H9 (cell line): ENCODE data around the gene USP3. TPM values are rescaled to one million over a fixed set of nuclear protein-coding genes. Genes with fewer than 3 reads are reported as not detected.

Experiments
- DNase-seq: peaks from one replicate; pipeline ENCODE4 v3.0.0-alpha.2; 2017
- H2AFZ ChIP-seq: one replicate; pipeline ENCODE4 v1.6.1; 2013; ENCODE audit warnings: mild to moderate bottlenecking, low read length, control low read depth, moderate library complexity
- H2AK5ac ChIP-seq: 2 replicates; pipeline ENCODE4 v1.6.1; 2013; ENCODE audit warnings: low read length, control low read depth, mixed read lengths; ENCODE audit not compliant: insufficient read length
- H2BK120ac ChIP-seq: one replicate; pipeline ENCODE4 v1.6.1; 2013; ENCODE audit warnings: low read depth, mild to moderate bottlenecking, low read length, control low read depth, inconsistent platforms; ENCODE audit not compliant: poor library complexity, severe bottlenecking
- H2BK12ac ChIP-seq: 2 replicates; pipeline ENCODE4 v1.6.1; 2013; ENCODE audit warnings: low read length, control low read depth, mixed read lengths, low read depth; ENCODE audit not compliant: insufficient read length
- H2BK15ac ChIP-seq: 2 replicates; pipeline ENCODE4 v1.6.1; 2013; ENCODE audit warnings: low read depth, low read length, control low read depth
- H2BK20ac ChIP-seq: one replicate; pipeline ENCODE4 v1.6.1; 2013; ENCODE audit warnings: low read depth, mild to moderate bottlenecking, low read length, control low read depth, inconsistent platforms; ENCODE audit not compliant: poor library complexity, severe bottlenecking
- H2BK5ac ChIP-seq: 2 replicates; pipeline ENCODE4 v1.6.1; 2013; ENCODE audit warnings: low read length, control low read depth, mixed read lengths; ENCODE audit not compliant: insufficient read length
- H3K14ac ChIP-seq: 2 replicates; pipeline ENCODE4 v1.6.1; 2013; ENCODE audit warnings: low read length, control low read depth; ENCODE audit not compliant: insufficient read depth
- H3K18ac ChIP-seq: 2 replicates; pipeline ENCODE4 v1.6.1; 2013; ENCODE audit warnings: low read depth, mild to moderate bottlenecking, mixed read lengths, low read length, control low read depth; ENCODE audit not compliant: insufficient read length
- H3K23ac ChIP-seq: 2 replicates; pipeline ENCODE4 v1.6.1; 2013; ENCODE audit warnings: low read length, control low read depth, mixed read lengths, low read depth; ENCODE audit not compliant: insufficient read length
- H3K23me2 ChIP-seq: 2 replicates; pipeline ENCODE4 v1.6.1; 2013; ENCODE audit warnings: low read depth, mild to moderate bottlenecking, mixed read lengths, low read length, control low read depth; ENCODE audit not compliant: insufficient read length, poor library complexity, severe bottlenecking
- H3K27ac ChIP-seq: 2 replicates; pipeline ENCODE4 v1.5.1; 2013; ENCODE audit warnings: low read length, control low read depth, mixed read lengths, low read depth; ENCODE audit not compliant: insufficient read length
- H3K27me3 ChIP-seq: 2 replicates; pipeline ENCODE4 v1.6.1; 2013; ENCODE audit warnings: low read length, control low read depth, inconsistent platforms; ENCODE audit not compliant: insufficient read depth
- H3K4ac ChIP-seq: 2 replicates; pipeline ENCODE4 v1.6.1; 2013; ENCODE audit warnings: low read depth, mild to moderate bottlenecking, control low read depth, inconsistent platforms, low read length, moderate library complexity
- H3K4me1 ChIP-seq: 2 replicates; pipeline ENCODE4 v1.6.1; 2013; ENCODE audit warnings: low read length, control low read depth, inconsistent platforms; ENCODE audit not compliant: insufficient read depth
- H3K4me2 ChIP-seq: 2 replicates; pipeline ENCODE4 v1.6.1; 2013; ENCODE audit warnings: low read length, control low read depth, mixed read lengths; ENCODE audit not compliant: insufficient read length, insufficient read depth
- H3K56ac ChIP-seq: 2 replicates; pipeline ENCODE4 v1.6.1; 2013; ENCODE audit warnings: low read depth, mild to moderate bottlenecking, mixed read lengths, low read length, control low read depth; ENCODE audit not compliant: insufficient read length
- H3K79me1 ChIP-seq: 2 replicates; pipeline ENCODE4 v1.6.1; 2013; ENCODE audit warnings: low read depth, mild to moderate bottlenecking, moderate library complexity, low read length, control low read depth, inconsistent platforms; ENCODE audit not compliant: insufficient read depth, poor library complexity, severe bottlenecking
- H3K79me2 ChIP-seq: 2 replicates; pipeline ENCODE4 v1.6.1; 2013; ENCODE audit warnings: low read length, control low read depth, inconsistent platforms; ENCODE audit not compliant: insufficient read depth
- H3K9ac ChIP-seq: 2 replicates; pipeline ENCODE4 v1.6.1; 2013; ENCODE audit warnings: low read length, control low read depth, mixed read lengths; ENCODE audit not compliant: insufficient read length; ENCODE audit errors: extremely low read depth
- H3K9me3 ChIP-seq: one replicate; pipeline ENCODE4 v1.6.1; 2013; ENCODE audit warnings: low read depth, low read length, inconsistent platforms; ENCODE audit not compliant: control insufficient read depth
- H3T11ph ChIP-seq: one replicate; pipeline ENCODE4 v1.6.1; 2013; ENCODE audit warnings: mild to moderate bottlenecking, low read length, control low read depth, inconsistent platforms
- H4K20me1 ChIP-seq: one replicate; pipeline ENCODE4 v1.6.1; 2013; ENCODE audit not compliant: control insufficient read depth, insufficient read length, insufficient read depth
- H4K5ac ChIP-seq: 2 replicates; pipeline ENCODE4 v1.6.1; 2013; ENCODE audit warnings: low read depth, mild to moderate bottlenecking, mixed read lengths, low read length, control low read depth; ENCODE audit not compliant: insufficient read length
- H4K8ac ChIP-seq: replicated peaks from 2 replicates; pipeline ENCODE4 v1.6.1; 2013; ENCODE audit warnings: low read length, control low read depth, mixed read lengths, low read depth; ENCODE audit not compliant: insufficient read length
- H4K91ac ChIP-seq: 2 replicates; pipeline ENCODE4 v1.6.1; 2013; ENCODE audit warnings: low read depth, mild to moderate bottlenecking, moderate library complexity, mixed read lengths, low read length, control low read depth; ENCODE audit not compliant: insufficient read length
- H3K27ac Mint-ChIP-seq, 3 experiments: 2 replicates in 2 of 3; 3 replicates in 1 of 3; pipeline ENCODE4 v1.8.0; 2020 to 2021; ENCODE audit warnings: mixed read lengths in 3 of 3, mild to moderate bottlenecking in 1 of 3, moderate library complexity in 1 of 3
- H3K27me3 Mint-ChIP-seq: 2 replicates; pipeline ENCODE4 v1.8.0; 2021; ENCODE audit warnings: low read depth, mild to moderate bottlenecking, moderate library complexity, mixed read lengths
- H3K36me3 Mint-ChIP-seq, 3 experiments: 2 replicates in 2 of 3; 3 replicates in 1 of 3; pipeline ENCODE4 v1.8.0; 2020 to 2021; ENCODE audit warnings: low read depth in 3 of 3, mixed read lengths in 3 of 3; ENCODE audit not compliant: insufficient read depth in 1 of 3
- H3K4me1 Mint-ChIP-seq, 2 experiments: 2 replicates each; pipeline ENCODE4 v1.8.0; 2020; ENCODE audit warnings: mixed read lengths in 2 of 2
- H3K4me3 Mint-ChIP-seq, 2 experiments: 2 replicates in 1 of 2; 3 replicates in 1 of 2; pipeline ENCODE4 v1.8.0; 2020 to 2021; ENCODE audit warnings: mild to moderate bottlenecking in 2 of 2, mixed read lengths in 2 of 2, moderate library complexity in 1 of 2
- H3K9me3 Mint-ChIP-seq, 2 experiments: 2 replicates in 1 of 2; 3 replicates in 1 of 2; pipeline ENCODE4 v1.8.0; 2020; ENCODE audit warnings: mild to moderate bottlenecking in 2 of 2, mixed read lengths in 2 of 2, moderate library complexity in 1 of 2
- CTCF ChIP-seq: fragments of 200-600 bp; sonication (generic); conservative IDR thresholded peaks from 3 replicates; pipeline ENCODE4 v1.8.0; 2021; ENCODE audit warnings: antibody characterized with exemption, mild to moderate bottlenecking
- WGBS: extraction: QIAGEN DNeasy Blood & Tissue Kit; methylation state at CpG from one replicate; pipeline ENCODE4 v1.1.7; 2013; ENCODE audit warnings: missing lambda C conversion rate, low lambda C conversion rate, mixed read lengths; ENCODE audit not compliant: insufficient read length; ENCODE audit errors: extremely low coverage; 5-methylcytosine and 5-hydroxymethylcytosine counted together
- total RNA-seq: library from RNA; stranded (reverse); gene quantifications from 2 replicates; pipeline ENCODE4 v1.2.1, GENCODE V29; 2021

The USP3 gene
- total RNA-seq, 1 experiment from 2014 or later: 14.2 TPM

DNA sequence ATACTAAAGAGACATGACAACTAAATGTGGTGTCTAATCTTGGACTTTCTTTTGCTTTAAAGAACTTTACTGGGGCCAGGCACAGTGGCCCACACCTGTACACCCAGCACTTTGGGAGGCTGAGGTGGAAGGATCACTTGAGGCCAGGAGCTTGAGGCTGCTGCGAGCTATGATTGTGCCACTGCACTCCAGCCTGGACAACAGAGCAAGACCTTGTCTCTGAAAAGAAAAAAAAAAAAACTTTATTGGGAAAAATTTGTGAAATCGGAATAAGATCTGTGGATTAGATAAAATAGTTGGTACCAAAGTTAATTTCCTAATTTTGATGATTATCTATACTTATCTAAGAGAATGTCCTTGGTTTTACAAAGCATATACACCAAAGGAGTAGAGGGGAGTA, 34.4 kb upstream of the USP3 start:
- H2BK20ac ChIP-seq: no peak overlapping the region
- no peaks in the 10 kb centered on the region for H3K79me1 ChIP-seq
- H3K4me2 ChIP-seq: no peak overlapping the region
- no peak overlapping the region for H2BK120ac ChIP-seq
- H3K27me3 ChIP-seq: no peaks in the 10 kb centered on the region
- no peak overlapping the region for H3K4ac ChIP-seq
- H3K27ac Mint-ChIP-seq: no peak overlapping the region
- no peaks in the 10 kb centered on the region for H3K9me3 Mint-ChIP-seq
- no peak overlapping the region for H2AK5ac ChIP-seq
- no peak overlapping the region for H3K18ac ChIP-seq
- no peaks in the 10 kb centered on the region for H3K9me3 ChIP-seq
- H3K23me2 ChIP-seq: no peaks in the 10 kb centered on the region
- H2BK12ac ChIP-seq: no peak overlapping the region
- H4K5ac ChIP-seq: no peak overlapping the region
- H3K4me3 Mint-ChIP-seq: no peak overlapping the region
- H3K36me3 Mint-ChIP-seq: no peaks in the 10 kb centered on the region
- no peaks in the 10 kb centered on the region for H3K4me1 ChIP-seq
- H2BK5ac ChIP-seq: no peak overlapping the region
- H2AFZ ChIP-seq: no peak overlapping the region
- H3K14ac ChIP-seq: no peak overlapping the region
- no peak overlapping the region for H3K23ac ChIP-seq
- no CpG with 5 or more reads among the region's 2 CpGs for WGBS
- no peak overlapping the region for H3K9ac ChIP-seq
- H3K79me2 ChIP-seq: no peaks in the 10 kb centered on the region
- no peaks in the 10 kb centered on the region for H4K20me1 ChIP-seq
- no peak overlapping the region for H3K56ac ChIP-seq
- TF ChIP-seq CTCF: no peak
- DNase-seq: no peak
- no peak overlapping the region for H2BK15ac ChIP-seq
- H4K91ac ChIP-seq: no peak overlapping the region
- no peak overlapping the region for H4K8ac ChIP-seq
- peaks cover 20% of the 10 kb centered on the region for H3K27me3 Mint-ChIP-seq
- H3K4me1 Mint-ChIP-seq: peaks cover 11 to 14% of the 10 kb centered on the region in 2 experiments
- no peak overlapping the region for H3K27ac ChIP-seq
- no peak overlapping the region for H3T11ph ChIP-seq
